HepG2 (cell line): ENCODE results near the gene NSMCE4A. TPM values are rescaled to one million over a fixed set of nuclear protein-coding genes. Genes with fewer than 3 reads are reported as not detected.
A peak's percentile ranks its signal among the peaks of the same experiment; 100 is the strongest.

Experiments
- BHLHE40 ChIP-seq: IDR thresholded peaks from 2 replicates; pipeline ENCODE4 v1.6.1; 2011; ENCODE audit warnings: low read length, improper control_type of control experiment
- EP300 ChIP-seq, 3 experiments: sonication (generic) in 1 of 3; formaldehyde crosslinking in 1 of 3; IDR thresholded peaks; 2 replicates each; pipeline versions ENCODE4 v1.5.1 to v1.6.1; 2011 to 2020; ENCODE audit warnings: low read depth in 2 of 3, low read length in 2 of 3, borderline replicate concordance in 1 of 3, improper control_type of control experiment in 1 of 3, mild to moderate bottlenecking in 1 of 3, missing genetic modification reagents in 1 of 3, moderate library complexity in 1 of 3
- ETV5 ChIP-seq: IDR thresholded peaks from 2 replicates; pipeline ENCODE4 v1.6.1; 2018; ENCODE audit warnings: missing biosample characterization, missing genetic modification reagents, inconsistent platforms, borderline replicate concordance
- FUBP1 ChIP-seq: sonication (generic); formaldehyde crosslinking; IDR thresholded peaks from 2 replicates; pipeline ENCODE4 v1.5.1; 2020; ENCODE audit warnings: missing genetic modification reagents, mild to moderate bottlenecking, borderline replicate concordance
- GABPB1 ChIP-seq: IDR thresholded peaks from 2 replicates; pipeline ENCODE4 v1.6.1; 2016; ENCODE audit warnings: mild to moderate bottlenecking, missing genetic modification reagents, moderate library complexity, missing compliant biosample characterization
- GTF3A ChIP-seq: sonication (generic); formaldehyde crosslinking; conservative IDR thresholded peaks from 2 replicates; pipeline ENCODE4 v1.4.0; 2020; ENCODE audit warnings: mild to moderate bottlenecking, missing genetic modification reagents
- HIC2 ChIP-seq: sonication (generic); formaldehyde crosslinking; IDR thresholded peaks from 2 replicates; pipeline ENCODE4 v1.9.0; 2022; ENCODE audit warnings: low read depth, missing genetic modification reagents
- KAT8 ChIP-seq: IDR thresholded peaks from 2 replicates; pipeline ENCODE4 v1.6.1; 2016; ENCODE audit warnings: missing genetic modification reagents, missing compliant biosample characterization
- LCORL ChIP-seq, 2 experiments: fragments of 450-650 bp in 1 of 2; sonication (generic) in 1 of 2; formaldehyde crosslinking in 1 of 2; IDR thresholded peaks; 2 replicates each; pipeline versions ENCODE4 v1.5.0 to v1.6.1; 2017 to 2020; ENCODE audit warnings: antibody characterized with exemption in 1 of 2, missing genetic modification reagents in 1 of 2
- MED1 ChIP-seq: sonication (generic); formaldehyde crosslinking; IDR thresholded peaks from 2 replicates; pipeline ENCODE4 v1.4.0; 2020; ENCODE audit warnings: missing genetic modification reagents
- MEIS2 ChIP-seq: sonication (generic); formaldehyde crosslinking; IDR thresholded peaks from 2 replicates; pipeline ENCODE4 v1.9.0; 2021; ENCODE audit warnings: mild to moderate bottlenecking, missing genetic modification reagents
- NR2F6 ChIP-seq, 2 experiments: IDR thresholded peaks; 2 replicates each; pipeline ENCODE4 v1.6.1; 2016; ENCODE audit warnings: antibody characterized with exemption in 1 of 2, mild to moderate bottlenecking in 1 of 2
- SALL1 ChIP-seq: sonication (generic); formaldehyde crosslinking; IDR thresholded peaks from 2 replicates; pipeline ENCODE4 v1.8.0; 2022; ENCODE audit warnings: mild to moderate bottlenecking, missing genetic modification reagents
- SIX1 ChIP-seq: sonication (generic); formaldehyde crosslinking; IDR thresholded peaks from 2 replicates; pipeline ENCODE4 v1.4.0; 2020; ENCODE audit warnings: missing genetic modification reagents, borderline replicate concordance
- SMAD3 ChIP-seq: sonication (generic); formaldehyde crosslinking; IDR thresholded peaks from 2 replicates; pipeline ENCODE4 v1.4.0; 2020; ENCODE audit warnings: missing genetic modification reagents
- STAT6 ChIP-seq: sonication (generic); formaldehyde crosslinking; IDR thresholded peaks from 2 replicates; pipeline ENCODE4 v1.4.0; 2020; ENCODE audit warnings: missing genetic modification reagents, mild to moderate bottlenecking, borderline replicate concordance
- TARDBP ChIP-seq: sonication (generic); formaldehyde crosslinking; IDR thresholded peaks from 2 replicates; pipeline ENCODE4 v1.8.0; 2022; ENCODE audit warnings: mild to moderate bottlenecking, missing genetic modification reagents
- ZNF292 ChIP-seq: sonication (generic); formaldehyde crosslinking; IDR thresholded peaks from 2 replicates; pipeline ENCODE4 v1.8.1; 2022; ENCODE audit warnings: mild to moderate bottlenecking, low read depth, missing genetic modification reagents, borderline replicate concordance
- ZNF343 ChIP-seq: sonication (generic); formaldehyde crosslinking; IDR thresholded peaks from 2 replicates; pipeline ENCODE4 v1.4.0; 2020; ENCODE audit warnings: mild to moderate bottlenecking, missing genetic modification reagents
- ZNF552 ChIP-seq: sonication (generic); formaldehyde crosslinking; IDR thresholded peaks from 2 replicates; pipeline ENCODE4 v1.9.0; 2022; ENCODE audit warnings: missing genetic modification reagents, mild to moderate bottlenecking, borderline replicate concordance
- ZNF710 ChIP-seq: sonication (generic); formaldehyde crosslinking; IDR thresholded peaks from 2 replicates; pipeline ENCODE4 v1.5.0; 2020; ENCODE audit warnings: mild to moderate bottlenecking, missing genetic modification reagents, borderline replicate concordance
- polyA plus RNA-seq, 8 experiments: library from polyadenylated mRNA; depleted of rRNA in 3 of 8; stranded (reverse) in 7 of 8; unstranded in 1 of 8; fragments of >200 nt; fragmentation: Illumina TruSeq in 4 of 8; extraction: Trizol in 4 of 8; gene quantifications; 2 replicates each; pipeline versions ENCODE4 v1.2.1 to v1.2.3, GENCODE V29; 2011 to 2016; ENCODE audit warnings: low read depth in 4 of 8, missing spikeins in 1 of 8, mixed read lengths in 1 of 8; ENCODE audit not compliant: insufficient read depth in 1 of 8
- total RNA-seq, 5 experiments: library from RNA; depleted of rRNA; stranded (reverse); fragments of >200 nt; fragmentation: Illumina TruSeq; extraction: Trizol; gene quantifications; 2 replicates each; pipeline ENCODE4 v1.2.3, GENCODE V29; 2016; ENCODE audit warnings: low read depth in 1 of 5

The NSMCE4A gene
- total and polyA plus RNA-seq, 2 of the 13 experiments (the other 11 are each of a cell fraction or from before 2014, with no cell fraction given) = 61.1 to 91.6 TPM

- TF ChIP-seq FUBP1 (CRISPR knock-in tag) (no peak), SIX1 (peak; percentile 46; the same call in 1 of the 2 replicates), GTF3A (CRISPR knock-in tag) (no peak), HIC2 (CRISPR knock-in tag) (peak; percentile 37; the same call in 1 of the 2 replicates), ZNF710 (CRISPR knock-in tag) (no peak), KAT8 (CRISPR knock-in tag) (peak; percentile 17; the same call in 1 of the 2 replicates), BHLHE40 (no peak), MED1 (peak; percentile 48), NR2F6 (IDR thresholded peaks at IDR 0.05) (no peak), NR2F6 (CRISPR knock-in tag; IDR thresholded peaks at IDR 0.05) (peak; percentile 49; the same call in 1 of the 2 replicates), LCORL (IDR thresholded peaks at IDR 0.05) (no peak), LCORL (CRISPR knock-in tag; IDR thresholded peaks at IDR 0.05) (no peak; the same call in 1 of the 2 replicates), SMAD3 (CRISPR knock-in tag) (no peak), GABPB1 (CRISPR knock-in tag) (no peak), ETV5 (CRISPR knock-in tag) (no peak), MEIS2 (CRISPR knock-in tag) (0 out of 2 replicates have a peak, but pooled peaks have one; percentile 56), ZNF343 (no peak), ZNF292 (CRISPR knock-in tag) (peak; percentile 87; the same call in 1 of the 2 replicates), SALL1 (CRISPR knock-in tag) (peak; percentile 39; the same call in 1 of the 2 replicates), TARDBP (CRISPR knock-in tag) (peak; percentile 48; the same call in 1 of the 2 replicates), ZNF552 (no peak), EP300 (IDR thresholded peaks at IDR 0.05; ENCODE audit: low read depth in 2 of 2, low read length in 2 of 2) (no peak), EP300 (CRISPR knock-in tag; IDR thresholded peaks at IDR 0.05; ENCODE audit: borderline replicate concordance) (no peak), STAT6 (CRISPR knock-in tag) (0 out of 2 replicates have a peak, but pooled peaks have one; percentile 50)
Observed at GRCh38 chr10:122013311-122013780, 38.3 kb upstream of the NSMCE4A start (continued).
